Coronary artery (tissue), 2 donors: ENCODE measurements around the gene FADS6.

Experiments
- DNase-seq: peaks from one replicate; pipeline ENCODE4 v3.0.0-alpha.2; 2017; ENCODE audit warnings: low spot score
- H3K27ac ChIP-seq, 2 donors: fragments of 200-600 bp; sonication (generic); one replicate each; pipeline ENCODE4 v1.5.1; 2016 to 2019
- H3K4me3 ChIP-seq: fragments of 200-600 bp; sonication (generic); 2 replicates; pipeline ENCODE4 v1.5.1; 2016; ENCODE audit warnings: mild to moderate bottlenecking, moderate library complexity
- CTCF ChIP-seq: fragments of 200-600 bp; sonication (generic); IDR thresholded peaks from one replicate; pipeline ENCODE4 v1.5.1; 2019; ENCODE audit warnings: antibody characterized with exemption

Gene FADS6

GRCh38 chr17:74832421-74832820 lies 61.0 kb downstream of the FADS6 start:
- no peak for TF ChIP-seq CTCF
- H3K4me3 ChIP-seq: no peak overlapping the region
- DNase-seq: no peak
- H3K27ac ChIP-seq: no peak overlapping the region

- Histone ChIP-seq H3K27ac (no peak overlapping the region), H3K4me3 (no peak overlapping the region)
- TF ChIP-seq CTCF: no peak
- no peak for DNase-seq
Observed at GRCh38 chr17:74831444-74832146, 61.8 kb downstream of the FADS6 start.

- DNase-seq: no peak
- H3K27ac ChIP-seq: no peak overlapping the region
- H3K4me3 ChIP-seq: no peak overlapping the region
- TF ChIP-seq CTCF: no peak
Observed at GRCh38 chr17:74830861-74831260, 62.6 kb downstream of the FADS6 start.

- Histone ChIP-seq H3K27ac (no peak overlapping the region), H3K4me3 (no peak overlapping the region)
- no peak for DNase-seq
- TF ChIP-seq CTCF: no peak
Observed at GRCh38 chr17:74827800-74828199, 65.6 kb downstream of the FADS6 start.
